ENCODE results near the gene FBXL3.

The FBXL3 gene

DNA sequence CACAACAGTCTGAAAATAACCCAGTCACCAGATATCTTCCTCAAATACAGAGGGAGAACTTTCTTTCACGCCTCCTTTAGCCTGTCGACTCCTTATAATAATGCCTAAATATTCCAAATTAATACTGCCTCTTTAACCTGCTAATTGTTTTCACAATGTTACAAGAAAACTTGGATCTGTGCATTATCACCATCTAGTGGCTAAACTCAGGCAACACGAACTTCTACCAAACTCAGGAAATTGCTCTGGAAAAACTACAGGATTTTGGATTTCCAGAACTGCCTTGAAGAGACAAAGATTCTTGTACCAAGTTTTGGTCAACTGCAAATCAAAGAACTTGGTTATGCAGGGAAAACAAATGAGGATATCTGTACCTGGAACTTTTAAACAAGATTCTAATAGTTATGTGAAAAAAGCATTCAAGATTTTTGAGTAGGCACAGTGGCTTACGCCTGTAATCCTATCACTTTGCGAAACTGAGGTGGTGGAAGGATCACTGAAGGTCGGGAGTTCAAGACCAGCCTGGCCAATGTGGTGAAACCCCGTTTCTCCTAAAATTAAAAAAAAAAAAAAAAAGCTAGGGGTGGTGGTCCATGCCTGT lies 24.3 kb downstream of the FBXL3 start:
- in situ Hi-C loops (cut with MboI; ENCODE audit: low pct_unique_long_range_greater_than_20kb, low sequenced_read_pairs, unreplicated experiment): no loop called here
- TF ChIP-seq, protein P1, sequence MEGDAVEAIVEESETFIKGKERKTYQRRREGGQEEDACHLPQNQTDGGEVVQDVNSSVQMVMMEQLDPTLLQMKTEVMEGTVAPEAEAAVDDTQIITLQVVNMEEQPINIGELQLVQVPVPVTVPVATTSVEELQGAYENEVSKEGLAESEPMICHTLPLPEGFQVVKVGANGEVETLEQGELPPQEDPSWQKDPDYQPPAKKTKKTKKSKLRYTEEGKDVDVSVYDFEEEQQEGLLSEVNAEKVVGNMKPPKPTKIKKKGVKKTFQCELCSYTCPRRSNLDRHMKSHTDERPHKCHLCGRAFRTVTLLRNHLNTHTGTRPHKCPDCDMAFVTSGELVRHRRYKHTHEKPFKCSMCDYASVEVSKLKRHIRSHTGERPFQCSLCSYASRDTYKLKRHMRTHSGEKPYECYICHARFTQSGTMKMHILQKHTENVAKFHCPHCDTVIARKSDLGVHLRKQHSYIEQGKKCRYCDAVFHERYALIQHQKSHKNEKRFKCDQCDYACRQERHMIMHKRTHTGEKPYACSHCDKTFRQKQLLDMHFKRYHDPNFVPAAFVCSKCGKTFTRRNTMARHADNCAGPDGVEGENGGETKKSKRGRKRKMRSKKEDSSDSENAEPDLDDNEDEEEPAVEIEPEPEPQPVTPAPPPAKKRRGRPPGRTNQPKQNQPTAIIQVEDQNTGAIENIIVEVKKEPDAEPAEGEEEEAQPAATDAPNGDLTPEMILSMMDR (IDR thresholded peaks at IDR 0.05; ENCODE audit: extremely low read depth, insufficient read depth, missing control alignments): peak; percentile 61

DNA sequence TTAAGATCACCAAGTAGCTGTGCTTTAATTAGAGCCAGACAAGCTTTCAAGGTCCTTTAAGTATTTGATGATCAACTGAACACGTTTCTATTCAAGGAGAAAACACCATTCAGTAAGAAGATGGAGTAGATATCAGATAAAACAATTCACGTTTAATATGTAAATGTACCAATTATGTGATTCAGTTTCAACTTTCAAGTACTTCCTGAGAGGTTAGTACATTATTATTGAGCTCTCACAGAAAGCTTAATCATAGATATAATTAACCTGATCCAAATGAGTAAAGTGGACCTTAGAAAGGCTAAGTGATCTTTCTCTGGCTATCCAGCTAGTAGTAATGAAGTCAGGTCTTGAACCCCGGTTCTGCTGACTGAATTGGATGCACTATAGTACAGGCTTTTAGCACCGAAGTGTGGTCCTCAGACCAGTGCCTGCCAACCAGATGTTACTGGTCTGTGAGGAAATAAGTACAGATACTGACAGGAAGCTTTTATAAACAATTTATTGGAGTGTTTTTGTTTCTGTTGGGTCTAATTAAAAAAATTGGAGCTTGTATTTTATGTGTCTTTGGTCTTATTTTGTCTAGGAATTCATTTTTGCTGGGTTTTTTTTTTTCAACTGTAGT lies 24.9 kb downstream of the FBXL3 start:
- no peak for DNase-seq (ENCODE audit: low spot score)
- in situ Hi-C loops (cut with MboI; ENCODE audit: low pct_unique_long_range_greater_than_20kb, low sequenced_read_pairs, unreplicated experiment): no loop called here
- TF ChIP-seq, protein P1 (IDR thresholded peaks at IDR 0.05; ENCODE audit: extremely low read depth, insufficient read depth, missing control alignments): no peak

More for the DNA sequence above, 24.3 kb downstream of the FBXL3 start:
- no peak for DNase-seq (ENCODE audit: low spot score)

DNA sequence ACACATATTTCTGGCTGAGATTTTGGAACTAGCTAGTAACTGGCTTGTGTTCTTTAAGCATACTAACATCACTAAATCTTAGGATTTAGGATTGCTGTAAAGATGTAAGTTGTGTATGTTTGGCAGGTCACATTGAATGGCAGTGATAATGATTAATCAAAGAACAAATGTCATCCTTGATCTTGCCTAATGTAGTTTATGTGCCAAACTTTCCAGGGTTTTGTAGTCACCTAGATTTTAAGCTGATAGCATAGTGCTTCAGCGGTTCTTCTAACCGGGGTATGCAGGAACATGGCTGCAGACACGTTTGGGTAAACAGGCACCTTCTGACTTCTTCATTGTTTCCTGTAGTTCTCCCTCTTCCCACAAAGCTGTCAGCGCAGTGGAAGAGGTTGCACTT lies 25.4 kb downstream of the FBXL3 start:
- in situ Hi-C loops (cut with MboI; ENCODE audit: low pct_unique_long_range_greater_than_20kb, low sequenced_read_pairs, unreplicated experiment): no loop called here
- no peak for DNase-seq (ENCODE audit: low spot score)
- TF ChIP-seq, protein P1 (IDR thresholded peaks at IDR 0.05; ENCODE audit: extremely low read depth, insufficient read depth, missing control alignments): no peak

DNA sequence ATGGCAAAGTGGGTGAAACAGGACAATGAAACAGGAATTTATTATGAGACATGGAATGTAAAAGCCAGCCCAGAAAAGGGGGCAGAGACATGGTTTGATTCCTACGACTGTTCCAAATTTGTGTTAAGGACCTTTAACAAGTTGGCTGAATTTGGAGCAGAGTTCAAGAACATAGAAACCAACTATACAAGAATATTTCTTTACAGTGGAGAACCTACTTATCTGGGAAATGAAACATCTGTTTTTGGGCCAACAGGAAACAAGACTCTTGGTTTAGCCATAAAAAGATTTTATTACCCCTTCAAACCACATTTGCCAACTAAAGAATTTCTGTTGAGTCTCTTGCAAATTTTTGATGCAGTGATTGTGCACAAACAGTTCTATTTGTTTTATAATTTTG lies 26.5 kb downstream of the FBXL3 start:
- no peak for DNase-seq (ENCODE audit: low spot score)
- in situ Hi-C loops (cut with MboI; ENCODE audit: low pct_unique_long_range_greater_than_20kb, low sequenced_read_pairs, unreplicated experiment): no loop called here
- TF ChIP-seq, protein P1 (IDR thresholded peaks at IDR 0.05; ENCODE audit: extremely low read depth, insufficient read depth, missing control alignments): no peak

DNA sequence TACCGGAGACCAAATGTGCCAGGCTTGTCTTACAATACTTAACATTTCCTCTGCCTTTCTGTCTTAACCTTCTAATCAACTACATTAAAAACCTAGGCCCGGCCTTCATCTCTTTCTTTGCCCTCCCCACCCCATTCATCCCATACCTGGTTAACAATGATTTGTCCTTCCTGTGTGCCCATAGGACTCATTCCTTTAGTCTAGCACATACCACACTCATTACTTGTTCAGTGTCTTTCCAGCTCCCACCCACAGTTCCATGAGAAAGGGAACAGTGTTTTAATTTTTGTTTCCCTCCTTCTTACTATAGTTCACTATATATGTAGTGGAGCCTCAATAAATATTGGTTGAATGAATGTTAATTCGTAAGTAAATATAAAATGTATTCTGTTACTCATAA lies 32.7 kb downstream of the FBXL3 start:
- no peak for DNase-seq (ENCODE audit: low spot score)
- TF ChIP-seq, protein P1 (IDR thresholded peaks at IDR 0.05; ENCODE audit: extremely low read depth, insufficient read depth, missing control alignments): no peak
- in situ Hi-C loops (cut with MboI; ENCODE audit: low pct_unique_long_range_greater_than_20kb, low sequenced_read_pairs, unreplicated experiment): no loop called here

DNA sequence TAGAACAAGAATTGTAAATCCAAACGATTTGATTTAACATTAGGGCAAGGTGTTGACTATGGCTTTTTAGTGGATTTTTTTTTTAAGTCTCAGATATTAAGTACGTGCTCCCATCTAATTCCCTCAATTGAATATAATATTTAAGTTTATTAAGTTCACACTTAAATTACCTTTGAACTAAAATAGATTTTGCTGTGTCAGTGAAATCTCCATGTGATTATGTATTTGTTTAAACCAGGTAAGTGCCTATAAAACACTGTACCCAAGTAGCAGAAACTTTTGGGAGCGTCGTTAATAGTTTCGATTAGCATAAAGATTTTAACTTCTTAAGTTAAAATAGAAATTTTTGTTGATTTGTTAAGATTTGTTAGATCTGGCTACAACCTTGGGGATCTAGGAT lies 33.5 kb downstream of the FBXL3 start:
- TF ChIP-seq, protein P1 (IDR thresholded peaks at IDR 0.05; ENCODE audit: extremely low read depth, insufficient read depth, missing control alignments): no peak
- in situ Hi-C loops (cut with MboI; ENCODE audit: low pct_unique_long_range_greater_than_20kb, low sequenced_read_pairs, unreplicated experiment): no loop called here

More for the DNA sequence above, 33.5 kb downstream of the FBXL3 start:
- DNase-seq (ENCODE audit: low spot score): no peak

All from GM13977 (cell line).